ENCODE results near the gene DPP8.

GRCh38 chr15:65416845-65417416 is 100.6 kb downstream of the DPP8 start:
- TF ChIP-seq CTCF (IDR thresholded peaks at IDR 0.05): no peak
- no peak for TF ChIP-seq POLR2A (IDR thresholded peaks at IDR 0.05; ENCODE audit: low read depth)
- TF ChIP-seq EP300 (IDR thresholded peaks at IDR 0.05): no peak
- TF ChIP-seq POLR2AphosphoS5 (IDR thresholded peaks at IDR 0.05): no peak

Data from esophagus muscularis mucosa (tissue), 4 donors.